Adrenal gland (tissue), 5 donors: Measurements from ENCODE around the gene TMEM163.

Source experiments
- POLR2A ChIP-seq, 2 donors: fragments of 450-650 bp; IDR thresholded peaks; one replicate each; pipeline ENCODE4 v1.6.1; 2017; ENCODE audit warnings: antibody characterized with exemption in 2 of 2, mild to moderate bottlenecking in 2 of 2, moderate library complexity in 1 of 2
- TF ChIP-seq, protein P1 (sequence below), 6 experiments: fragments of 450-650 bp in 4 of 6; fragments of 200-600 bp in 2 of 6; sonication (generic) in 1 of 6; IDR thresholded peaks; 1 replicate in 5 of 6; 2 replicates in 1 of 6; pipeline versions ENCODE4 v1.5.1 to v1.8.0; 2016 to 2021; ENCODE audit warnings: antibody characterized with exemption in 6 of 6, mild to moderate bottlenecking in 2 of 6, moderate library complexity in 1 of 6
- donor health status: DM: no; HTN: no; CAD: no.

DNA sequence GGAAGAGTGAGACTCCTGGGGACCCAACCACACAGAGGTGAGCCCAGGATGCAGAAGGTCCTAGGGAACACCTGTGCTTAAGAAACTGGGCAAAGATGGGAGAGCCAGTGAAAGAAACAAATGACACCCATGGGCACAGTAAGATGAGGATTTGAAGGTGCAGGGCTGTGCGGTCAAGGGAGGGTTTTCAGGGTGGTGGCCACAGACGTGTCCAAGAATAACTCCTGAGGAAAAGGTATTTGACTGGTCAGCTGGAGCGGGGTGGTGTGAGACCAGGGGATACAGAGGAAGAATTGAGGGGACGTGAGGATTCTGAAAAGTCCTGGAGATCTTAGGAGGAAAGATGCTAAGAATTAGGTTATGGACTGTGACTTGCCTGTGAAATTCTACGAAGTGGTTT, 142.9 kb downstream of the TMEM163 start:
- no peak for TF ChIP-seq POLR2A (IDR thresholded peaks at IDR 0.05)
- TF ChIP-seq, protein P1, sequence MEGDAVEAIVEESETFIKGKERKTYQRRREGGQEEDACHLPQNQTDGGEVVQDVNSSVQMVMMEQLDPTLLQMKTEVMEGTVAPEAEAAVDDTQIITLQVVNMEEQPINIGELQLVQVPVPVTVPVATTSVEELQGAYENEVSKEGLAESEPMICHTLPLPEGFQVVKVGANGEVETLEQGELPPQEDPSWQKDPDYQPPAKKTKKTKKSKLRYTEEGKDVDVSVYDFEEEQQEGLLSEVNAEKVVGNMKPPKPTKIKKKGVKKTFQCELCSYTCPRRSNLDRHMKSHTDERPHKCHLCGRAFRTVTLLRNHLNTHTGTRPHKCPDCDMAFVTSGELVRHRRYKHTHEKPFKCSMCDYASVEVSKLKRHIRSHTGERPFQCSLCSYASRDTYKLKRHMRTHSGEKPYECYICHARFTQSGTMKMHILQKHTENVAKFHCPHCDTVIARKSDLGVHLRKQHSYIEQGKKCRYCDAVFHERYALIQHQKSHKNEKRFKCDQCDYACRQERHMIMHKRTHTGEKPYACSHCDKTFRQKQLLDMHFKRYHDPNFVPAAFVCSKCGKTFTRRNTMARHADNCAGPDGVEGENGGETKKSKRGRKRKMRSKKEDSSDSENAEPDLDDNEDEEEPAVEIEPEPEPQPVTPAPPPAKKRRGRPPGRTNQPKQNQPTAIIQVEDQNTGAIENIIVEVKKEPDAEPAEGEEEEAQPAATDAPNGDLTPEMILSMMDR (IDR thresholded peaks at IDR 0.05), result no peak
